ENCODE results near the gene USB1.

Gene USB1, protein sequence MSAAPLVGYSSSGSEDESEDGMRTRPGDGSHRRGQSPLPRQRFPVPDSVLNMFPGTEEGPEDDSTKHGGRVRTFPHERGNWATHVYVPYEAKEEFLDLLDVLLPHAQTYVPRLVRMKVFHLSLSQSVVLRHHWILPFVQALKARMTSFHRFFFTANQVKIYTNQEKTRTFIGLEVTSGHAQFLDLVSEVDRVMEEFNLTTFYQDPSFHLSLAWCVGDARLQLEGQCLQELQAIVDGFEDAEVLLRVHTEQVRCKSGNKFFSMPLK

DNA sequence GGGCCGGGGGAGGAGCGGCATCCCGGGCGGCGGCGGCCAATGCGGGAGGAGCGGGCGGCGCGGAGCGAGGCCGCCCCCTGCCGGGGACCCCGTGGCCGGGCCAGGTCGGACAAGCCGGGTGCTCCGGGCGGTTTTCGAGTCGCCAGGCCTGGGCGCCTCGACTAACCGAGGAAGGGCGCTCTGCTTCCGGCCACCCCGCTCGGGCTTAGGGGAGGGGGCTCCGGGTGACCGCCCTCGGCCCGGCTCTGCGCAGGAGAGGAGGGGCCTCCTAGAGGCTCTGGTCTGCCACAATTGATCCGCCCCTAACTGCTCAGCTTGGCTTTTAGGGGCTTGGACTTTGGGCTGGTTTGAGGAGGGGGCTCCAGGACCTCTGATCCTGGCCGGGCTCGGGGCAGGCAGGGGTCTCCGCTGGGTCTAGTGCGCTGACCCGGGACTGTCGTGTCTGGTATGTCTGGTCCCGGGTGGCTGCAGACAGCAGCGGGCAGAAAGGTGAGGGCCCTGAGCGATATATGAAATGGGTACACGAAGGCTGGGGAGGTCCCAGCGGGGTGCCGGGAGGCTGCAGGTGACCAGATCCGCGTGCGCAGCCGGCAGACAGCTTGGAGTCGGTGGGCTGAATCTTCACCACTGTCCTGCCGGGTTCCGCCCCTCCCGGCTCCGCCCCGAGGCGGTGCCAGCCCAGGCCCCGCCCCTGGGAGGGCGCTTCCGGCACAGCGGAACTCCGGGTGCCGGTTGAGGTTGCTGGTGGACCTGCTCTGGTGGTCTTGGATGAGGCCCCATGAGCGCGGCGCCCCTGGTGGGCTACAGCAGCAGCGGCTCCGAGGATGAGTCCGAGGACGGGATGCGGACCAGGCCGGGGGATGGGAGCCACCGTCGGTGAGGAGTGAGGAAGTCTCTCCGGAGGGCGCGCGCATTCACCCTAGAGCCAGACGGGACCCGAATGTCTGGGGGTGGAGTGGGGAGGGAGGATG lies at the start of gene USB1:
Gene USB1 (plus strand): TSS at position 702 of the 971 bp plus-strand sequence. CDS start 77 bp downstream, at position 779.
- Mint-ChIP-seq H3K27ac (peak within 1 kb of the TSS; percentile 84), H3K27me3 (ENCODE audit: low read depth) (no peaks in the 10 kb centered on the region), H3K4me1 (ENCODE audit: low read depth) (peaks cover 42% of the 10 kb centered on the region), H3K36me3 (ENCODE audit: low read depth) (peaks cover 35% of the 10 kb centered on the region), H3K9me3 (no peaks in the 10 kb centered on the region), H3K4me3 (peak within 1 kb of the TSS; percentile 90)
- DNase-seq (ENCODE audit: low spot score): peak; percentile 87

DNA sequence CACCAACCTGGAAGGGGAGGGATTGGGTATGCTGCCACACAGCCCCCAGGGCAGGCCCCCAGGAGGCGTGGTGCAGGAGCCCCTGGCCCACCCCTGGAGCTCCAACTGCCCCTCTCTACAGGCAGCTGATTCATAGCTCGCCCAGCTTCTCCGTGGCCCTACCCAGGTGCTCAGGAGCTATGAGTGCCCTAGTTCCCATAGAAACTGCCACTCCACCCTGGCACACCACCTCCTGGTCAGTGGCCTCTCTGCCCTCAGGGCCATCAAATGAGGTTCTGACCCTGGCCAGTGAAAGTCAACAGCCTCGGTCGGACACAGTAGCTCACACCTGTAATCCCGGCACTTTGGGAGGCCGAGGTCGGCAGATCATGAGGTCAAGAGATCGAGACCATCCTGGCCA lies 48.3 kb upstream of the USB1 start:
- Mint-ChIP-seq H3K4me1 (ENCODE audit: low read depth) (no peaks in the 10 kb centered on the region), H3K27me3 (ENCODE audit: low read depth) (no peaks in the 10 kb centered on the region), H3K9me3 (no peaks in the 10 kb centered on the region), H3K36me3 (ENCODE audit: low read depth) (no peaks in the 10 kb centered on the region), H3K4me3 (no peak overlapping the region), H3K27ac (no peak overlapping the region)
- DNase-seq (ENCODE audit: low spot score): no peak

DNA sequence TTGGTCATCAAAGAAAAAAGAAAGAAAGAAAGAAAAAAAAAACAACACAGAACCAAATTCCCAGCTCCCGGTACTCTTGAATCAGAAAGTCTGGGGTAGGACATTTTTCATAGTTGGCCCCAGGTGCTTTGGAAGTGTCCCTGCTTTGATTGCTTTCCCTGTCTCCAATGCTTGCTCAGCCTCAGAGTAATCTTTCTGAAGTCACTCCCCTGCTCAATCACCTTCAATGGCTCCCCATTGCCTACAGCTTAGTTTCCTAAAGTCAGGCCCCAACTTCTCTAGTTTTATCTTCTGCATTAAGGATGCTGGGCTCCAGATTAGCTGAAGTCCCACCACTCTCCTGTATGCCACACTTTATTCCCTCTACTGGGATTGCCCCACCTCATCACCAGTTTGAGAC lies 47.4 kb upstream of the USB1 start:
- Mint-ChIP-seq H3K9me3 (no peaks in the 10 kb centered on the region), H3K4me3 (no peak overlapping the region), H3K27ac (no peak overlapping the region), H3K27me3 (ENCODE audit: low read depth) (no peaks in the 10 kb centered on the region), H3K4me1 (ENCODE audit: low read depth) (no peaks in the 10 kb centered on the region), H3K36me3 (ENCODE audit: low read depth) (no peaks in the 10 kb centered on the region)
- DNase-seq (ENCODE audit: low spot score): no peak

DNA sequence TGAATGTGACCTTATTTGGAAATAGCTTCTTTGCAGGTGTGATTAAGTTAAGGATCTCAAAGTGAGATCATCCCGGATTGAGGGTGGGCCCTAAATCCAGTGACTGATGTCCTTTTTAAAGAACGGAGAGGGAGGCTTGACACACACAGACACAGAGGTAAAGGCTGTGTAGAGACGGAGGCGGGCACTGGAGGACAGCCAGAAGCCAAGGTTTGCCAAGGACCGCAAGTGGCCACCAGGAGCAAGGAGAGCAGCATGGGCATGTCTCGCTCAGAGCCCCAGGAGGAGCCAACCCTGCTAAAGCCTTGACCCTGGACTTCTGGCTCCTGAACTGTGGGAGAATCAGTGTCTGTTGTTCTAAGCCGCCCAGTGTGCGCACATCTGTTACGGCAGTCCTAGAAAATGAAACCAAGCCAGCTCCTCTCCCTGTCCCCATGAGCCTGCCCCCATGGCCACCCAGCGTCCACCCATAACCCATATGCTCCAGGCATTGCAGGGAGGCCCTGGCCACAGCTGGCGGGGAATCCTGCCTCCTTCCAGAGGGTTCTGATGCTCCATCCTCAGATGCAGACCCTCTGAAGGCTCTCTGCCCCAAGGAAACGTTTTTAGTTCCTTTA lies 45.5 kb upstream of the USB1 start:
- DNase-seq (ENCODE audit: low spot score): no peak
- no peak overlapping the region for H3K27ac Mint-ChIP-seq
- no peaks in the 10 kb centered on the region for H3K9me3 Mint-ChIP-seq
- no peaks in the 10 kb centered on the region for H3K27me3 Mint-ChIP-seq (ENCODE audit: low read depth)
- H3K4me3 Mint-ChIP-seq: no peak overlapping the region
- no peaks in the 10 kb centered on the region for H3K4me1 Mint-ChIP-seq (ENCODE audit: low read depth)
- no peaks in the 10 kb centered on the region for H3K36me3 Mint-ChIP-seq (ENCODE audit: low read depth)

DNA sequence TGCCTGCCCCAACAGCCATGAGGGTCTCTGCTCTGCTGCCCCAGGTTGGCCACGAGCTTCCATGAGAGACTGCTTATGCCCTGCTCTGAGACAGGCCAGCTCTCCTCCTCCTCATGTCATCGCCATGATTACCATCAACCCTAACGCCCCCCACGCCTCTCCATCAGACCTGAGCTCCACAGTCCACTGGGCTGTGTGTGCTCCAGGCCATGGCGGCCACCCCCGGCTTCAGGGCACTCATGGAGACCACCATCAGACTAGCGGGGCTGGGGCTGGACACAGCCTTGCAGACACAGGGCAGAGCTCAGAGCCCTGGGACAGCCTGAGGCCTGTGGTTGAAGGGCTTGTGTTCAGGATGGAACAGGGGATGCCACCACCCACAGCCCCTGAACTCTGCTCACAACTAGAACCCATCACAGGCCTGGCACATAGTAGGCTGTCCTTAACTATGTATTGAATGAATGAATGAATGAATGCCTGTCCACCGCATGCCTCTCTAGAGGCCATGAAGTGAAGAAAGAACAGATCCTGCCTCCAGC lies 44.9 kb upstream of the USB1 start:
- no peaks in the 10 kb centered on the region for H3K4me1 Mint-ChIP-seq (ENCODE audit: low read depth)

DNA sequence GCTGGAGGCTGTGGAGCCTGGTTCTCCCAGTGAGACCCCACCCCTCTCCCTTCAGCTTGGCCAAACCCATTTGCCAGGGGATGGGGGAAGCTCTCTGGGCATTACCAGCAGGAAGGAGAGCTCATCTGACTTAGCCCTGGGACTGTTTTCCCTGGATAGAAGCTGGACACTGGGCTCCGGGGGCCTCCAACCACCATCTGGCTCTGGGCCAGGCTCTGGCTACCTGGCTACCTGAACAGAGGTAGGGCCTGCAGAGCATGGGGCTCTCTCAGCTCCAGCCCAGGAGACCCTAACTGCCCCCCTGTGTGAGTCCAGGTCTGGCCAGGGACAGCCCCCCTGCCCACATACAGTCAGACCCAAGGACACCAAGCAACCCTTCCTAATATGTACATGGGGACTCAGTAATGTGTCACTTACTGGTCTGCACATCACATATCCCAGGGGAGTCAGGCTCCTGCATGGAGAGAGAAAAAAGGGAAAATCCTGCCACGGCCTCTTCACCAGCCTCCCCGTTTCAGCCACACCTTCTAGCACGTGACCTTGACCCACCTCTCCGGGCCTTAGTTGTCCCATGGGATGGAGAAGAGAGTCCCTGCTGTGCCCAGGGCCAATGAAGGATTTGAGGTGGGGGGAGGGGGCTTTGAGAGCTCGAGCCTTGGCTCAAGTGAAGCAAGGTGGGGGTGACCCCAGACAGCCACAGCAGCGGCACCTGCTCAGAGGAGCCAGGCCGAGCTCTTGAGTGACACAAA lies 44.1 kb upstream of the USB1 start:
- no peak for DNase-seq (ENCODE audit: low spot score)
- Mint-ChIP-seq H3K27me3 (ENCODE audit: low read depth) (no peaks in the 10 kb centered on the region), H3K4me1 (ENCODE audit: low read depth) (no peaks in the 10 kb centered on the region), H3K27ac (no peak overlapping the region), H3K36me3 (ENCODE audit: low read depth) (no peaks in the 10 kb centered on the region), H3K4me3 (no peak overlapping the region), H3K9me3 (no peaks in the 10 kb centered on the region)

More for the DNA sequence above, 44.9 kb upstream of the USB1 start:
- Mint-ChIP-seq H3K27me3 (ENCODE audit: low read depth) (no peaks in the 10 kb centered on the region), H3K27ac (no peak overlapping the region), H3K9me3 (no peaks in the 10 kb centered on the region), H3K4me3 (no peak overlapping the region), H3K36me3 (ENCODE audit: low read depth) (no peaks in the 10 kb centered on the region)
- DNase-seq (ENCODE audit: low spot score): no peak

DNA sequence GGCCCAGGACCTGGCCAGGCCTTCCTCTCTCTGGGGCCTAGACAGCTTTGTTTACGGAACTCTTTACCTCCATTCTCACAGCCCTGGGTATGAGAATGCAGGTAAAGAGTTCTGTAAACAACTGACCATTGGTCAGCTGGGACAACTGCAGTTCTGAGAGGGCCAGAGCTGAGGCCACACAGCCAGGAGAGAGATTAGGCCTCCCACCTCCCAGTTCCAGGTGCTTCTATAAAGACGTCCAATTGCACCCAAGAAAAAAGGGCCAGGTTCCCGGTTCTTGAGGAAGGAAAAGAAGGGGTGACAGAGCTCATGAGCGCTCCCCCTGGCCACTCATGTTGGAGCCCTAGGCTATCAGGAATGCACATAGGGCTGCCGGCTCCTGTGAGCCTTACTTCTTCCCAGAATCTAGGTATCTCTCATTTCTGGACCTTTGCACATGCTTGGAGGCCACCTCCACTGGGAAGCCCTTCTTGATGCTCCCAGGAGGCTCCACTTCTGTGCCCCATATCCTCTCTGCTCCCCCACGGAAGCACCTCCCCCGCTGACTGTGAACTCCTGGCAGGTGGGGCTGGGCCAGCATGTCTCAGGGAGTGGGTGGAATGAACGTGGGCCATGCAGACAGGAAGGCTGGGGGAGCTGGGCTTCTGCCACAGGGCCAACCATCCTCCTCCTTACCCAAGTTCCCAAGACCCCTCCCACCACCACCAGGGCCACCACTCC lies 43.4 kb upstream of the USB1 start:
- H3K4me1 Mint-ChIP-seq (ENCODE audit: low read depth): no peaks in the 10 kb centered on the region

DNA sequence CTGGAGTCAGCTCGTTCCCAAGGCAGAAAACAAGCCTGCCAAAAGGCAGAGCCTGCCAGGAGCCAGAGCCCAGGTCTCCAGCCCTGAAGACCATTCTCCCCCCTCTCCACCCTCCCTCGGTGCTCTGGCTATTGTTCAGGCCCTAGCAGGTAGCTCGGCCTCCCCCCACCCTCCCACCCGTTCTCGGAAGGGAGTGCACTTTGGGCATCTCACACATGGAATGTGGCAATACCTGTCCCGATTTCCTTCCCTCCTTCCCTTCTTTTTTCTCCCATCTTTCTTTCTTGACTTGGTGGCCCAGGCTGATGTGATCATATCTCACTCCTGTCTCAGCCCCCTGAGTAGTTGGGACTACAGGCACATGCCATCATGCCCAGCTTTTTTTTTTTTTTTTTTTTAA lies 42.7 kb upstream of the USB1 start:
- Mint-ChIP-seq H3K36me3 (ENCODE audit: low read depth) (no peaks in the 10 kb centered on the region), H3K27me3 (ENCODE audit: low read depth) (no peaks in the 10 kb centered on the region), H3K27ac (no peak overlapping the region), H3K4me1 (ENCODE audit: low read depth) (no peaks in the 10 kb centered on the region), H3K9me3 (no peaks in the 10 kb centered on the region), H3K4me3 (no peak overlapping the region)
- DNase-seq (ENCODE audit: low spot score): no peak

More for the DNA sequence above, 43.4 kb upstream of the USB1 start:
- no peak for DNase-seq (ENCODE audit: low spot score)
- Mint-ChIP-seq H3K27me3 (ENCODE audit: low read depth) (no peaks in the 10 kb centered on the region), H3K4me3 (no peak overlapping the region), H3K36me3 (ENCODE audit: low read depth) (no peaks in the 10 kb centered on the region), H3K9me3 (no peaks in the 10 kb centered on the region), H3K27ac (no peak overlapping the region)

DNA sequence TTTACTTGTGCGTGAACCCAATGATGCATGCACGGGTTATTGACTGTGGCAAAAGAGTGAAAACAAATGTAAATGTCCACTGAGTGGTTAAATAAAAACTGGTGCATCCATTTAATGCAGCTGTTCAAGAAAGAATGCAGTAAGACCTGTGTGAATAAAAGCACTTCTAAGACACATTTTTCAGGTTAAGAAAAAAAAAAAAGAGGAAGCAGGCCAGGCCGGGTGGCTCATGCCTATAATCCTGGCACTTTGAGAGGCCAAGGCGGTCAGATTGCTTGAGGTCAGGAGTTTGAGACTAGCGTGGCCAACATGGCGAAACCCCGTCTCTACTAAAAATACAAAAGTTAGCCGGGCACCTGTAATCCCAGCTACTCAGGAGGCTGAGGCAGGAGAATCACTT lies 42.1 kb upstream of the USB1 start:
- H3K4me1 Mint-ChIP-seq (ENCODE audit: low read depth): no peaks in the 10 kb centered on the region
- H3K36me3 Mint-ChIP-seq (ENCODE audit: low read depth): no peaks in the 10 kb centered on the region
- no peaks in the 10 kb centered on the region for H3K27me3 Mint-ChIP-seq (ENCODE audit: low read depth)
- no peaks in the 10 kb centered on the region for H3K9me3 Mint-ChIP-seq
- no peak overlapping the region for H3K4me3 Mint-ChIP-seq
- H3K27ac Mint-ChIP-seq: no peak overlapping the region
- no peak for DNase-seq (ENCODE audit: low spot score)

DNA sequence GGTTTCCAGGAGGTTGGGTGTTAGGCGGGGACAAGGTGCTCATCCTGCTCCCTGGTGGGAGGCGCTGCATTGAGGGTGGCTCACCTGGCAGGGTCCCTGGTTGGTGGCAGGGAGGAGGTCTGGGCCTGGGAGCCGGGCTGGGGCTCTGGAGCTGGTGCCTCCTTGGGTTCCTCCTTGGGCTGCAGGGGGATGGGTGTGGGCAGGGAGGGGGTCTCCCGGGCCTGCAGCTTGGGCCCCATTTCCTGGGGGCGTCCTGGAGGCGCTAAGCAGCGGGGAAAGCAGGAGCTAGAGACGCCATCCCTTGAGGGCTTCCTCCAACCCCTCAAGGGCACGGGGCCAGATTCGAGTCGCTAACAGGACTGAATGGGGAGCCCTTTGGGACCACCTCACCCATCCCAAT lies 41.4 kb upstream of the USB1 start:
- no peak for DNase-seq (ENCODE audit: low spot score)
- no peak overlapping the region for H3K27ac Mint-ChIP-seq
- H3K36me3 Mint-ChIP-seq (ENCODE audit: low read depth): no peaks in the 10 kb centered on the region
- H3K27me3 Mint-ChIP-seq (ENCODE audit: low read depth): no peaks in the 10 kb centered on the region
- H3K4me1 Mint-ChIP-seq (ENCODE audit: low read depth): no peaks in the 10 kb centered on the region
- H3K9me3 Mint-ChIP-seq: no peaks in the 10 kb centered on the region
- no peak overlapping the region for H3K4me3 Mint-ChIP-seq

DNA sequence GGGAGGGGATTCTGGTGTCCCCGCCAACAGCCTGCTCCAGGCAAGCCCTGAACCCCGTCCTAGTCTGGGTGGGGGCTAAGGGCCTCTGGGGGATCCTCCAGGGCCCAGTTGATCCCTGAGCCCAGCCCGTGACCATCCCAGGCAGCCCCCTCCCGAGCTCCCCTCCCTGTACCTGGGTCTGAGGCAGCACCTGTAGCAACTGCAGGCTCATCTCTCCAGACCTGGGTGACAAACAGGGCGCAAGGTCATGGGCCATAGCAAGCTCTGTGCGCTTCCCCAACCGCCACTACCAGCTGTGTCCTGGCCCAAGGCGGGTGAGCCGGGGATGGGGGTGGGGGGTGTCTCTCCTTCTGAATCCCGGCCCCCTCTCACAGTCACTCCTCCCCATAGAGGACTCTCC lies 40.9 kb upstream of the USB1 start:
- Mint-ChIP-seq H3K4me1 (ENCODE audit: low read depth) (no peaks in the 10 kb centered on the region), H3K9me3 (no peaks in the 10 kb centered on the region), H3K27me3 (ENCODE audit: low read depth) (no peaks in the 10 kb centered on the region), H3K27ac (no peak overlapping the region), H3K4me3 (no peak overlapping the region), H3K36me3 (ENCODE audit: low read depth) (no peaks in the 10 kb centered on the region)
- DNase-seq (ENCODE audit: low spot score): no peak

DNA sequence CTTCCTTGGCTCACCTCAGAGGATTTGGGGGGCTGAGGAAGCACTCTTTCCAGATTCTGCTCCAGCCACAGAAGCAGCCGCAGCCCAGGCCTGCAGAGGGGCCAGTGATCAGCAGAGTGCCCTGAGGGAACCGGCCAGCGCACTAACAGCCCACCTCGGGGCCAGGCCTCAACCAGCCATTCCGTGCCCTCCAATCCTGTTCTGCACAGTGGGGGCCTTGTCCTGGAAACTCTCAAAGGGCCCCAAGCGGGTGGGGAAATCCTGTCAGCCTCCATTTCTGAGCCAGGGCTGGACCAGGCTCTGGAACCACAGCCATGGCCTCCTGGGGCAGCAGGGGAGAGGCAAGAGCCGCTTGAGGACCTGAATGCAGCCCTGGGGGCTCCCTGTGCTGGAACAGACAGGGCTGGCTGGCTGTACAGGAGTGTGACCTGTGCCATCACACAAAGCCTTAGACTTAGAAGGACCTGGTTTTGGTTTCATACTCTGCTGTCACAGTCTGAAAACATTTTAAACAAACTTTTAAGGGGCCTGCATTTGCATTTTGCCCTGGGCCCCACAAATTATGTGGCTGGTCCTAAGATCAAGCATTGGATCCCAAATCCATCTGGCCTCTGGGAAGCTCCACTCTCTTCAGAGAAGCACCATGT lies 40.3 kb upstream of the USB1 start:
- no peak for DNase-seq (ENCODE audit: low spot score)
- H3K4me1 Mint-ChIP-seq (ENCODE audit: low read depth): no peaks in the 10 kb centered on the region
- no peaks in the 10 kb centered on the region for H3K36me3 Mint-ChIP-seq (ENCODE audit: low read depth)
- H3K27me3 Mint-ChIP-seq (ENCODE audit: low read depth): no peaks in the 10 kb centered on the region
- no peak overlapping the region for H3K27ac Mint-ChIP-seq
- no peak overlapping the region for H3K4me3 Mint-ChIP-seq
- no peaks in the 10 kb centered on the region for H3K9me3 Mint-ChIP-seq

Data from T-helper 2 cell treated with Interferon-gamma antibody and Interleukin-4, amounts not matched to agents 5 μg/mL and 100 μg/mL, for 36 hours (primary cell).